GM18517 (cell line): ENCODE measurements around the gene TDRKH.
"Not testable (repeated sequence)": the region's sequence is repeated elsewhere in the genome, so short reads cannot be mapped to it uniquely, and the experiment has no call there.

Experiments
- ATAC-seq: cut with Tn5 transposase; IDR thresholded peaks from one replicate; pipeline ENCODE4 v1.9.1; 2021; ENCODE audit warnings: mild to moderate bottlenecking, moderate library complexity; ENCODE audit not compliant: unreplicated experiment

TDRKH gene

GRCh38 chr1:151768351-151769066, 21.8 kb downstream of the TDRKH start:
- not testable (repeated sequence) for ATAC-seq

GRCh38 chr1:151763990-151764389, 26.3 kb downstream of the TDRKH start:
- no peak for ATAC-seq

GRCh38 chr1:151762941-151763921, 27.1 kb downstream of the TDRKH start, which contains the start of gene MRPL9:
TSS of gene MRPL9 (minus strand) at chr1:151763496. CDS start at chr1:151763479, 17 bp downstream.
- ATAC-seq: peak; percentile 78

- ATAC-seq: no peak
Measured at GRCh38 chr1:151760597-151761385, 29.5 kb downstream of the TDRKH start.

GRCh38 chr1:151759241-151759640, 31.1 kb downstream of the TDRKH start:
- no peak for ATAC-seq

- no peak for ATAC-seq
Measured at GRCh38 chr1:151756291-151756690, 34.0 kb downstream of the TDRKH start.

GRCh38 chr1:151741516-151741915, 48.8 kb downstream of the TDRKH start:
- no peak for ATAC-seq

GRCh38 chr1:151739590-151740355, 50.5 kb downstream of the TDRKH start:
- ATAC-seq: no peak

GRCh38 chr1:151737479-151737878, 52.8 kb downstream of the TDRKH start:
- no peak for ATAC-seq

GRCh38 chr1:151737026-151737425, 53.3 kb downstream of the TDRKH start:
- no peak for ATAC-seq

- not testable (repeated sequence) for ATAC-seq
Measured at GRCh38 chr1:151733995-151734394, 56.3 kb downstream of the TDRKH start.

GRCh38 chr1:151733126-151733525, 57.2 kb downstream of the TDRKH start:
- no peak for ATAC-seq

GRCh38 chr1:151729966-151730291, 60.4 kb downstream of the TDRKH start:
- ATAC-seq: no peak

GRCh38 chr1:151729157-151729965, 60.9 kb downstream of the TDRKH start:
- ATAC-seq: no peak

GRCh38 chr1:151728151-151729054, 61.9 kb downstream of the TDRKH start:
- ATAC-seq: no peak

- ATAC-seq: no peak
Measured at GRCh38 chr1:151723726-151724370, 66.5 kb downstream of the TDRKH start.
